T1000 (cell line): ENCODE data around the gene ACER2.
"Not testable (repeated sequence)": the region's sequence is repeated elsewhere in the genome, so short reads cannot be mapped to it uniquely, and the experiment has no call there.

Experiments
- DNase-seq: peaks from one replicate; lab custom pipeline; 2025; ENCODE audit warnings: mixed read lengths; lab: John Stamatoyannopoulos, UW

Gene ACER2

GRCh38 chr9:19409401-19410194 is 789 bp downstream of the ACER2 start:
- no peak for DNase-seq

- no peak for DNase-seq
Observed at GRCh38 chr9:19410195-19410503, 1.3 kb downstream of the ACER2 start.

GRCh38 chr9:19410594-19410993 is 1.8 kb downstream of the ACER2 start:
- no peak for DNase-seq

GRCh38 chr9:19411316-19411715 is 2.5 kb downstream of the ACER2 start:
- no peak for DNase-seq

- not testable (repeated sequence) for DNase-seq
Observed at GRCh38 chr9:19413456-19413855, 4.6 kb downstream of the ACER2 start.

GRCh38 chr9:19416143-19416542 is 7.3 kb downstream of the ACER2 start:
- no peak for DNase-seq

GRCh38 chr9:19420877-19421276 is 12.1 kb downstream of the ACER2 start:
- no peak for DNase-seq

GRCh38 chr9:19423163-19423562 is 14.4 kb downstream of the ACER2 start:
- no peak for DNase-seq

- DNase-seq = no peak
Observed at GRCh38 chr9:19424176-19424779, 15.5 kb downstream of the ACER2 start.

GRCh38 chr9:19429595-19429994 is 20.8 kb downstream of the ACER2 start:
- no peak for DNase-seq

- DNase-seq = no peak
Observed at GRCh38 chr9:19430201-19430760, 21.5 kb downstream of the ACER2 start.

- no peak for DNase-seq
Observed at GRCh38 chr9:19431361-19432171, 22.8 kb downstream of the ACER2 start.

GRCh38 chr9:19432473-19432872 is 23.7 kb downstream of the ACER2 start:
- DNase-seq = no peak

GRCh38 chr9:19433729-19434128 is 24.9 kb downstream of the ACER2 start:
- DNase-seq = not testable (repeated sequence)

- no peak for DNase-seq
Observed at GRCh38 chr9:19440376-19440775, 31.6 kb downstream of the ACER2 start.

GRCh38 chr9:19440823-19441580 is 32.2 kb downstream of the ACER2 start:
- no peak for DNase-seq

GRCh38 chr9:19441730-19442129 is 32.9 kb downstream of the ACER2 start:
- no peak for DNase-seq

GRCh38 chr9:19442240-19442639 is 33.4 kb downstream of the ACER2 start:
- DNase-seq = no peak

- no peak for DNase-seq
Observed at GRCh38 chr9:19445452-19445851, 36.6 kb downstream of the ACER2 start.

- DNase-seq = no peak
Observed at GRCh38 chr9:19446361-19446861, 37.6 kb downstream of the ACER2 start.

GRCh38 chr9:19451240-19452087 is 42.7 kb downstream of the ACER2 start:
- no peak for DNase-seq
